ENCODE results near the gene SPAAR.
"Not testable (repeated sequence)": the region's sequence is repeated elsewhere in the genome, so short reads cannot be mapped to it uniquely, and the experiment has no call there.

Gene SPAAR, protein sequence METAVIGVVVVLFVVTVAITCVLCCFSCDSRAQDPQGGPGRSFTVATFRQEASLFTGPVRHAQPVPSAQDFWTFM

GRCh38 chr9:35909274-35909673, at the start of gene SPAAR:
SPAAR (plus strand) TSS chr9:35909490; CDS start chr9:35910464, 974 bp downstream.
- DNase-seq (ENCODE audit: low spot score): no peak

GRCh38 chr9:35859990-35860339, 49.3 kb upstream of the SPAAR start:
- DNase-seq (ENCODE audit: low spot score): no peak

- DNase-seq (ENCODE audit: low spot score): peak; percentile 2
Observed at GRCh38 chr9:35861161-35861897, 48.0 kb upstream of the SPAAR start.

DNA sequence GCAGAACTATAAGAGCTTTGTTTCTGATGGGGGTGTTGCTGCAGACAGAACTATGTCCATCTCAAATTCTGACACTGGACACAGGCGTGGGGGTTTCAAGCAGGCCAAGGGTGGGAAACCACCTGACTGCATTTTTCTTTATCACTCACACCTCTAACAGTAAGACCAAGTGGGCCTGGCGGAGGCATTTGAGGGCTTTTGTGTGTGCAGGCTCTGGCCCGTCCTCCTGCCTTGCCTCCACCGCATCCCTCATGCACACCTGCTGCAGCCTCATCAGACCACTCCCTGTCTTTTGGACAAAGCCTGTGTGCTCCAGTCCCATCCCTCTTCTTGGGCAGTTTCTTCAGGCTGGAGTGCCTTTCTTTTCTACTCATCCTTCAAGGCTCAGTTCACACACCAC, 47.0 kb upstream of the SPAAR start:
- DNase-seq (ENCODE audit: low spot score): no peak

GRCh38 chr9:35863583-35863982, 45.7 kb upstream of the SPAAR start:
- DNase-seq (ENCODE audit: low spot score): peak; percentile 4

GRCh38 chr9:35864695-35865255, 44.5 kb upstream of the SPAAR start:
- DNase-seq (ENCODE audit: low spot score): peak; percentile 2

DNA sequence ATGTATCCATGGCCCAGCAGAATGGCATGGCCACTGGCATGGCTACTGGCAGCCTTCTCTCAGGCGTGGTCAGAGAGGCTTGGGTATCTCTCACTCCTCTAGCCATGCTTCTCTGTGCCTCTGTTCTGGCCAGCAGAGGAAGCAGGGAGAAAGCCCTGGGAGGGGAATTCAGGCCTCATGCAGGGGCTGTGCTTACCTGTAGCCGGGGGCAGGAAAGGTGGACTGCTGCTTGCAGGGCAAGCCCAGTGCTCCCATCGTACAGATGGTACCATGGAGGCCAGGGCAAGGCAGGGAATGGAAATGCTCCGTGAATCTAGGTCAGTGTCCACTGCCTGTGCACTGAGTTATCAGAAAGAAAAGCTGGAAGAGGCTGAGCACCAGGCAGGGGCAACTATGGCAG, 41.8 kb upstream of the SPAAR start:
- no peak for DNase-seq (ENCODE audit: low spot score)

DNA sequence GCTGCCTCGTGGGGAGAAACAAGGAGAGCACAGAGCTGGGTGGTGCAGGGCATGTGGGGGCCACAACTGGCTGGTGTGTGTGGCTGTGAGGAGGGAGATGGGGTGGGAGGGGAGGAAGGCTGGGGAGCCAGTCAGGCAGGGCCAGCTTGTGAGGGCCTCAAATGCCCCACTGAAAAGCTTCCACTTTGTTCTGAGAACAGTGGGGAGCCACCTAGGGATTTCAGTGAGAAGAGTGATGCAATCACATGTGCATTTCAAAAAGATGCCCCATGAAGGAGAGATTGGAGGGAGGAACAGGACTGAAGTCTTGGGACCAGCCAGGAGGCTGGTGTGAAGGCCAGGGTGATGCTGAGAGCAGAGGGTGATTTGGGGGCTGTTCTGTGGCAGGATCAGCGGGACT, 40.4 kb upstream of the SPAAR start:
- DNase-seq (ENCODE audit: low spot score): no peak

DNA sequence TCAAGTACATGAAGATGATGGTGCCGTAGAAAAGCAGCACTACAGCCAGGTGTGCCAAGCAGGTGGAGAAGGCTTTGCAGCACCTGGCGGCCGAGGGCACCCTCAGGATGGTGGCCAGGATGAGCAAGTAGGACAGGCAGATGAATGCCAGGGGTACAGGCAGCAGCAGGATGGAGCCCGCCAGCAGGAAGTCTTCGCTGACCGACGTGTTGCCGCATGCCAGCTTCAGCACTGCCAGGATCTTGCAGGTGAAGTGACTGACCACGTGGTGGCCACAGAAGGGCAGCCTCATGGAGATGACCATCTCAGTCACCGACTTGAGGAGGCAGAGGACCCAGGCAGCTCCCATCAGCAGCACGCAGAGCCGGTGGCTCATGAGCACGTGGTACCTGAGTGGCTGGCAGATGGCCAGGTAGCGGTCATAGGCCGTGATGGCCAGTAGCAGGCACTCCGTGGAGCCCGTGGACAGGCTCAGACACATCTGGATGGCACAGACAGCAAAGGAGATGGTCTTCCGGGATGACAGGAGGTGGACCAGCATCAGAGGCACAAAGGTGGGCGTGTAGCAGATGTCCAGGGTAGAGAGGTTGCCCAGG, 39.6 kb upstream of the SPAAR start:
- DNase-seq (ENCODE audit: low spot score): no peak

DNA sequence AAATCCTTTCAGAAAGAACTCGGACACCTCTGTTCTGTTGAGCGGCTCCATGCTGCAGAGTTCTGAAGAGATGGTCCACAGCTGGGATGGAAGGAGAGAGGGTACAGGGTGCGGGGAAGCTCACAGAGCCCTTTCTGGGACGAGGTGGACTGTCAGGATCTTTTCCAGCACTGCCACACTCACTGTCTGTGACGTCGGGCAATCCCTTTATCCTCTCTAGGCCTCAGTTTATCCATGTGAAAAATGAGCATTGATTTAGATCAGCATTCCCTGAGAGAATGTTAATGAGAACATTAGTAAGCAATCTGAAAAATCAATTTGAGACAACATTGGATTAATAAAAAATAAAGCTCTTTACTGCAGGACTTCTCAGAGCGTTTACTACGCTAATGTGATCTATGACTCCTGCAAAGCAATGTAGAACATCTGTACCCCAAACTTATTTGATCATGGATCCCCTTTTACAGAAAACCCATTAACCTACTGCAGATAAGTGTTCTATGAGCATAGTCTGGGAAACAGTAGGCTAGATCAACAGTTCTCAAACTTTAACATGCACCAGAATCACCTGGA, 38.9 kb upstream of the SPAAR start, which contains the start of gene OR13J1:
Gene OR13J1, minus strand, starts transcription at position 51 of the 573 bp plus-strand sequence. Its CDS starts 0 bp downstream, at position 51.
- no peak for DNase-seq (ENCODE audit: low spot score)

DNA sequence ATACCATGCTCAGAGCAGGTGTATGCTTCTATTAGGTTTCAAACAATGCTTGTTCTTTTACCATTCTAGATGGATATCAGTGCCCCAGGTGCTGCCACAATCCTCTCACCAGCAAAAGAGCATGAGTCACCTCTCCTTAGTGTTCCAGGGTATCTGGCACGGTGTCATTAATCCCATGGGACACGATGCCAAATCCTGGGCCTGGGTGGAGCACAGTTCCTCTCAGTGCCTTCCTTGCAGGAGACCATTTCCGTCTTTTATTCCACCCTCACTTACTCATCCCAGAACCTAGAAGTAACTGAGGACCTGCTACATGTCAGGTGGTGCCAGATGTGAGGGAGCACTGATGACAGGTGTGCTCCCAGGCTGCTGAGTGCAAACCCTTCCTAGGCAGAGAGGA, 37.7 kb upstream of the SPAAR start:
- no peak for DNase-seq (ENCODE audit: low spot score)

GRCh38 chr9:35872505-35872904, 36.8 kb upstream of the SPAAR start:
- DNase-seq (ENCODE audit: low spot score): no peak

DNA sequence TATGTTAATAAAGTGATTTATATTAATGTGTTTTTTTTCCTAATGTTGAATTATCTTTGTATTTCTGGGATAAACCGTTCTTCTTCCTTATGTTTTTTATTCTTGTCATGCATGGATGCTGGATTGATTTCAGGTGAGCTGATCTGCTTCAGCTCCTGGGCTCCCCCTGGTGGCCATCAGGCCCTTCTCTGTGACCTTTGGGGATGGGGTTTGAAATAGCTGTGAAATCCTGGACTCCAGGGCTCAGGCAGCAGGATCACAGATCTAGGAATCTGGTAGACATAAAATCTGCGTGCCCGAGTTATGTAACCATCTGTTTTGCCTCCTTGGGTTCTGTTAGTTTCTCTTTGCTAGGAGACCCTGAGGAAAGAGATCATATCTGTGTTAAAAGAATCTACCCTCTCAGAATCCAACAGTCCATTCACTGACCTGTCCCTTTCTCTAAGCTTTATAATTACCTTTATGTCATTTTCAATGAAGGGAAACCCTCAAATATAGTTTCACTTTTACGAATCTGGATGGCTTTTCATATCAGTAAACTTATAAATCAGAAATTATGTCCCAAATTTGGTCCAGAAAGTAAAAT, 26.9 kb upstream of the SPAAR start:
- DNase-seq (ENCODE audit: low spot score): peak; percentile 78

DNA sequence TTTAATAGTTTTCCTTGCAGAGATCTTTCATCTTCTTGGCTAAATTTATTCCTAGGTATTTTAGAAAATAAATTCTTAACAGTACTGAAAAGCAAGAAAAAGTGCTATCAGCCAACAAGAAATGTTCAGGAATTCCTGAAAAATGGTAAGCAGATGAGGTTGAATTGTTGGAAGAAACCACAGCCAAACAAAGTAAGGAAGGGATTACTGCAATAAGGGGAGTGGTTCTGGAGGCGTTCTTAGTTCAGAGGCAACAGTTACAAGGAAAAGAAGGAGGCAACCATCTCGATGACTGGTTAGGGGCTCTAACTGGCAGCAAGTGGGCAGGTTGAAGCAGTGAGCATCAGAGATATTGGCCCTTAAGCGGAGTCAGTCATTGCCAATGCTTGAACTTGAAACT, 26.3 kb upstream of the SPAAR start:
- no peak for DNase-seq (ENCODE audit: low spot score)

GRCh38 chr9:35884908-35885307, 24.4 kb upstream of the SPAAR start:
- not testable (repeated sequence) for DNase-seq (ENCODE audit: low spot score)

- DNase-seq (ENCODE audit: low spot score): no peak
Observed at GRCh38 chr9:35891646-35892045, 17.6 kb upstream of the SPAAR start.

DNA sequence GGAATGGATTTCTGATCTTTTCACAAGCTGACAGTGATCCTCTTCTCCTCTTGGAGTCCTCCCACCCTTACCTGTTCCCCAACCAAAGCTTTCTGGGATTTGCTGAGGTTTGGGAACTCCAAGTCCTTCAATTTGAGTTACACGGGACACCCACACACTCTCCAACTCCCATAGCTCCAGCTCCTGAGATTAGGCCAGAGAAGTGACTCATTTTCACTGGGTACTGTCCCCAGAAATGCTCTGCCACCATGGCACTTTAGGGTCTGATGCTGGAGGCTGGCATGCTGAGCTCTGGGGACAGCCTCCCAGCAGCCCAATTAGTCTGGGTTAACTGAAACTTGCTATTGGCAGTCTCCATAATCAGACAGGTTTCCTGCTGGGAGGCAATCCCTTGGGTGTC, 17.2 kb upstream of the SPAAR start:
- no peak for DNase-seq (ENCODE audit: low spot score)

DNA sequence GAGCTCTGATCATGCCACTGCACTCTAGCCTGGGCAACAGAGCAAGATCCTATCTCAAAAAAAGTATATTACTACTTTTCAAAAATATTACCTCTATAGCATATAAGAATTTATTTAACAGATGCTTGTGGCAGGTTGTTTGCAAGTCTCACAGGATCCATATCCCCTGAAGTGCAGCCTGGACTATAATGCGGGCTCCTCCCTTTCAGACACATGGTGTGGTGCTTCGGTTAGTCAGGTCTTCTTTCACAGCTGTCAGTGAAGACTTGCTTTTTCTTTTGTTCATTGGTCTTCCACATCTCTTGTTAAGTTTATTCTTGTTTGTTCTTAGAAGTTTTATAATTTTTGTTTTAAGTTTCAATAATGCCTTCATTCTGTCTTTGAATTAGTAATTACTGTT, 12.7 kb upstream of the SPAAR start:
- no peak for DNase-seq (ENCODE audit: low spot score)

- DNase-seq (ENCODE audit: low spot score): not testable (repeated sequence)
Observed at GRCh38 chr9:35897376-35898099, 11.8 kb upstream of the SPAAR start.

- no peak for DNase-seq (ENCODE audit: low spot score)
Observed at GRCh38 chr9:35898337-35898736, 11.0 kb upstream of the SPAAR start.

DNA sequence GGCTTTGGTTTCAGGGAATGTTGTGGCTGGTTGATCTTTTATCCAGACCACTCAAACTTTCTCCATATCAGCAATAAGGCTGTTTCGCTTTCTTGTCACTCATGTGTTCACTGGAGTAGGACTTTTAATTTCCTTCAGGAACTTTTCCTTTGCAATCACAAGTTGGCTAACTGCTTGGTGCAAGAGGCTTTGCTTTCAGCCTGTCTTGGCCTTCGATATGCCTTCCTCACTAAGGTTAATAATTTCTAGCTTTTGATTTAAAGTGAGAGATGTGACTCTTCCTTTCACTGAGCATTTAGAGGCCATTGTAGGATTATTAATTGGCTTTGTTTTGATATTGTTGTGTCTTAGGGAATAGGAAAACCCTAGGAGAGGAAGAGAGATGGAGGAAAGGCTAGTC, 10.3 kb upstream of the SPAAR start:
- no peak for DNase-seq (ENCODE audit: low spot score)

DNA sequence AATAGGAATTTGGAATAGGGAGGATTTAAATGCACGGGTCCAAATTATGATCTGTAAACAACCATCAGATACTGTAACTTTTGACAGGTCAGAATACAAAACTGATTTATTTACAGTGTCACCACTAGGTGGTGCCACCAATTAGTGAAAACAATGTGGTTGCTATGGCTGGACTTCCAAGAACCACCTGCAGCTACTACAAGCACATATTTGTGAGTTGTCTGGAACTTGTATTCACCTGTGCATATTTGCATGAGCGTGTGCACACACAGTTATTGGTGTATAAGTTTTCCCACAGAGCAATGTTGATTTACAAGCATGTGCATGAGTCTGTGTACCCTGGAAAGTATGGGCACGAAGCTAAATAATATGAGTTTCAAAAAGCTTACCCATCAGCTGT, 6.2 kb upstream of the SPAAR start:
- peak; percentile 41 for DNase-seq (ENCODE audit: low spot score)
